GM12891 (cell line): ENCODE measurements around the gene SHB.

Source experiments
- POLR2A ChIP-seq: IDR thresholded peaks from 2 replicates; pipeline ENCODE4 v1.6.1; 2011; ENCODE audit warnings: low read depth, low read length, control low read depth
- POLR2AphosphoS5 ChIP-seq: IDR thresholded peaks from 2 replicates; pipeline ENCODE4 v1.6.1; 2011; ENCODE audit warnings: low read depth, low read length, control low read depth
- POU2F2 ChIP-seq: IDR thresholded peaks from 2 replicates; pipeline ENCODE4 v1.6.1; 2011; ENCODE audit warnings: low read depth, mild to moderate bottlenecking, control low read depth, low read length, moderate library complexity
- TAF1 ChIP-seq: IDR thresholded peaks from 2 replicates; pipeline ENCODE4 v1.6.1; 2011; ENCODE audit warnings: low read depth, low read length, control low read depth

DNA sequence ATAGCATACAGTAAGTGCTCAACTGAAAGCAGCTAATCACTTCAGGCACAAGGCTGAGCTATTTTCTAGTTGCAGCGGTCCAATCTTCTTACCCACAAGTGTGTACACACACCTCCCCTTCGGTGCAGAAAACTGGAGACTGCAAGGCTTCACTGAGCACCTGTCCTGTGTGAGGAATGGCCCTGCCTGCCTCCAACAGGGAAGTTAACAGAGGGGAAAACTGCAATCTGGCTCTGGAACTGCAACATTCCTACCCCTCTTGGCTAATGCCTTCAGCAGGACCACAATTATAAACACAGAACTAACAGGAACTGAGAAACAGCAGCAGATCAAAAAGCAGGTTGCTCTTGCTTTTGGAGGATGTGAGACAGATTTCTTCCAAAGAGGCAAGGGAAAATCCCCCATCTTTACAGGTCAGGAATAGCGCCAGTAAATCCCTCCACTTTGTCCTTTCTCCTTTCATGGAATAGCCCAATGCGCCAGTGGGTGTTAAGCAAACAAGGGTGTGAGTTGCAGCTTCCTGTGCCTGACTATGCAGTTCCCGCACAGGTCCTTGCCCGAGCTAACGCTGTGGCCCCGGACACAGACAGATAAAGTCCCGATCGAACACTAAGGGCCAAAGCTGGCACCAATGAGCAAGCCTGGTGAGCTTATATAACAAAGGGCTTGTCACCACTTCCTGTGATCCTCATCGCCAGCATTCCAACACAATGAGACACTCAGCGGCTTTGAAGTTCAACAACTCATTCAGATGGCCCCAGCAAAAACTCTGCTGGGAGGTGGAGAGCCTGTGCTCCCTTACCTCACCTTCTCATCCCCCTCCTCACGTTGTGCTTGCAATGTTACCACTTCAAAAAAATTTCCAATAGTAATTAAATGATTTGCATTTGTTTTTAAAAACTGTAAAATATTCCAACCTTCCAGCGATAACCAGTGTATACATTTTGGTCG, 21.5 kb downstream of the SHB start:
- TF ChIP-seq POLR2A (no peak), POU2F2 (no peak), POLR2AphosphoS5 (no peak), TAF1 (no peak)
